22Rv1 (cell line): Measurements from ENCODE around the gene RETREG1.

Experiments used
- ZFX ChIP-seq: fragments of 450-650 bp; IDR thresholded peaks from 2 replicates; pipeline ENCODE4 v1.6.1; 2017; ENCODE audit warnings: antibody characterized with exemption, borderline replicate concordance
- TF ChIP-seq, protein P1 (sequence below): fragments of 450-650 bp; IDR thresholded peaks from 2 replicates; pipeline ENCODE4 v1.5.1; 2017; ENCODE audit warnings: mild to moderate bottlenecking

DNA sequence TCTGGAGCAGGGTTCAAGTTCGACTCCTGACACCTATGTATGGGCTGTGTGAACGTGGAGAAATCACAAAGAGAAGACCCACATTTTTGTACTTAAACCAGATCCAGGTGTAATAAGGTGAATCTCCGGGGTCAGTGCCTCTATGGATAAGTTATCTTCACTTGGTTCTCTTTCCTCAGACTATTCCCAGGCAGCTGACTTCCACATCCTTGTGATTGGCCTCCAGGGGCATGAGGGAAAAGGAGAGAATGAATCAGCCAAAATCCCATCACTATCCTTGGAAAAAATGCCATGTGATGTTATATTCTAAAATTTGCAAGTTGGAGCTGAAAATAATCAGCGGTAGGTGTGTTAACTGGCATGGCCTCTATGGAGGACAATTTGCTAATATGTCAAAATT is 188.4 kb downstream of the RETREG1 start:
- TF ChIP-seq, protein P1, sequence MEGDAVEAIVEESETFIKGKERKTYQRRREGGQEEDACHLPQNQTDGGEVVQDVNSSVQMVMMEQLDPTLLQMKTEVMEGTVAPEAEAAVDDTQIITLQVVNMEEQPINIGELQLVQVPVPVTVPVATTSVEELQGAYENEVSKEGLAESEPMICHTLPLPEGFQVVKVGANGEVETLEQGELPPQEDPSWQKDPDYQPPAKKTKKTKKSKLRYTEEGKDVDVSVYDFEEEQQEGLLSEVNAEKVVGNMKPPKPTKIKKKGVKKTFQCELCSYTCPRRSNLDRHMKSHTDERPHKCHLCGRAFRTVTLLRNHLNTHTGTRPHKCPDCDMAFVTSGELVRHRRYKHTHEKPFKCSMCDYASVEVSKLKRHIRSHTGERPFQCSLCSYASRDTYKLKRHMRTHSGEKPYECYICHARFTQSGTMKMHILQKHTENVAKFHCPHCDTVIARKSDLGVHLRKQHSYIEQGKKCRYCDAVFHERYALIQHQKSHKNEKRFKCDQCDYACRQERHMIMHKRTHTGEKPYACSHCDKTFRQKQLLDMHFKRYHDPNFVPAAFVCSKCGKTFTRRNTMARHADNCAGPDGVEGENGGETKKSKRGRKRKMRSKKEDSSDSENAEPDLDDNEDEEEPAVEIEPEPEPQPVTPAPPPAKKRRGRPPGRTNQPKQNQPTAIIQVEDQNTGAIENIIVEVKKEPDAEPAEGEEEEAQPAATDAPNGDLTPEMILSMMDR, result no peak
- no peak for TF ChIP-seq ZFX
